NCI-H526 treated with DMSO at 0.1 percent for 48 hours (cell line): ENCODE results near the gene SSNA1.

Experiments
- DNase-seq: peaks from one replicate; lab custom pipeline; 2025; lab: John Stamatoyannopoulos, UW

Gene SSNA1

DNA sequence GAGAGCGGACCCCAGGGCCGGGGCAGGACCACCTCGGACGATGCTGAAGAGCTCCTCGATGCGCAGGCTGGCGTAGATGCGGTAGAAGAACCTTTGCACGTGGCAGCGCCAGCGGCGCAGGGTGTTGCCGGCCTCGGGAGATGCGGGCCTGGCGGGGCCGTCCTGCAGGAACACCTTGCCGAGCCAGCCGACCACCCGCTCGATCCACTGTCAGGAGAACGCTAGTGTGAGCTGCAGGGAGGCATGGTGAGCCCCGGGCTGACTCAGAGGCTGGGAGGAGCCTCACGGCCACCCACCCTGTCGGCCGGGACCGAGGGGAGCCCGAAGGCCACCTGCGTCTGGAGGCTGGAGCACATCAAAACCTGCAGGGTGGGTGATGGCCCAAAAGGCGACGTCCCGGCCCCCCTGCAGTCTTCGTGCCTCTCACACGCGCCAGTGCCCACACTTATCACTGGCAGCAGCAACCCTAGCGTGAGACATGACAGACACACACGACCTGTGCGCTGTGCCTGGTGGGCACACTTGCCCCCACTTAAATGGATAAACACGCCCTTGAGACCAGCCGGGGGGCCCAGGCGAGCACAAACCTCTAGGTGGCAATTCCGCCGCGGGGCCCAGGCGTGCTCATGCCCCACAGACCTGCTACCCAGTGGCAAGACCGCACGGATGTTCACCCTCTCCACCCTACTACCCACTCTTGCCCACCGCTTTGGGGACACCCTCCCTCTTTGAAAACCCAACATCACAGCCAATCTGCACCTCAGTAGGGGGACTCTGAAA lies 3.4 kb upstream of the SSNA1 start:
- DNase-seq: no peak

DNA sequence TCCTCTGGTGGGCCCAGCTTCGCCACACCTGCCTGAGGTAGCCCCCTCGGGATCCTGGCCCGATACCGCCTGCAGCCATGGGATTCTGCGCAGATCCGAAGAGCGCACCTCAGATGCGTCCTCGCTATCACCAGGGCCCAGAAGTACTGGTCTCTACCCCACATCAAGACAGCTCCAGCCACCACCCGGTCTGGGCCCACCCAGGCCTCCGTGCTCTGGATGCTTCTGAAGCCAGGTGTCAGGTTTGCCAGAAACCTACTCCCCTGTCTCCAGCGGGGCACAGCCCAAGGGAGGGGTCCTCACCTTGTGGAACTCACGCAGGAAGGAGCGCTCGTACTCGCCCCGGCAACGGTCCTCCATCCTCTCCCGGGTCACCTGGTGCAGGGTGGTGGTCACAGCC lies 2.6 kb upstream of the SSNA1 start:
- no peak for DNase-seq

DNA sequence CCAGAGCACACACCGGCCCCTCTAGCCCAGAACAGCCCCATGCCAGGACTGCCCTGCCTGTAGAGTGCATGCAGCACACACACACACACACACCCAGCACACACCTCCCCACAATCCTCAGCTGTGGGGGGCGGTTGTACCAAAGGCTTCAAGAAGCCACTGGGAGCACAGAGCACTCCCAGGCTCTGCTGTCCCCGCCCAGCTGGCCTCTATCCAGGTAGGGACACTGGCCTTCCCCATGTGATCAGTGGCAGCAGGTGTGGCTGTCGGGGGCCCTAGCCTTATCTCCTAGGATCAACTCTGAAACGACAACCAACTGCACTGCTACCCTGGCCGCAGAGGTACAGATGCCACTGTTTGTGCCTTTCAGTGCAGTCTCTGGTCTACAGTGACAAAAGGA lies 2.1 kb upstream of the SSNA1 start:
- DNase-seq: no peak

DNA sequence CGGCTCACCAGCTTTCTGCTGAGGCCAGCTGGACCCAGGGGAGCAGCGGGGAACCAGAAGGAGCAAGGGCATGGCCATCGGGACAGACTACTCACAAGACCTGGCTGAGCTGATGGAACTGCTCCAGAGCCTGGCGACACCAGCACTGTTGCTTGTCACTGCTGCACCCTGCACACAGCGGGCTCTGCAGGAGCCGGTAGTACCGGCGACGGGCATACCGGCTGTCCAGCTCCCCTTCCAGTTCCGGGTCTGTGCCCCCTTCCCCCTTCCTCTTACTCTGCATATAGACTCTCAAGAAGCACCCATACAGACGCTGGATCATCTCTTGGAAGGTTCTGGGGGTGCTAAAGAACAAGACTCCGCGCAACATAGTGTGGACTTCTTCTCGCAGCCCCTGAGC lies 1.1 kb upstream of the SSNA1 start:
- DNase-seq: no peak

DNA sequence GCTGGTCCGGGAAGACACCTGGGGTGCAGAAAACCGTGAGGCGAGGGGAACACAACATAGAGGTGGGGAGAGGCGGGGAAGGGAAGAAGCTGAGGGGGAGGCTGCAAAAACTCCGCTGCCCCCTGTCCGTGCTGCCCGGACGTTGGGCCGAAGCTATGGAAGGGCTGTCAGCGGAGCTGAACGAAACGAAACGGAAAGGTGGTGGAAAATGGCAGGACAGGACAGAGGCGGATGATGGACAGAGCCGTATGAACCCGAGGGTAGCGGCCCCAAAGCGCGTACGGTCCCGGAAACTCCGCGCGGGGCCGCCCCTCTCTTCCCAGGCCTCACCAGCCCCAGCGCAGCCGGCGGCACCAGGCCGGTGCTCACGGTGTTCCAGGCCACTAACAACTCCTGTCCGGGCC lies 388 bp upstream of the SSNA1 start:
- no peak for DNase-seq

DNA sequence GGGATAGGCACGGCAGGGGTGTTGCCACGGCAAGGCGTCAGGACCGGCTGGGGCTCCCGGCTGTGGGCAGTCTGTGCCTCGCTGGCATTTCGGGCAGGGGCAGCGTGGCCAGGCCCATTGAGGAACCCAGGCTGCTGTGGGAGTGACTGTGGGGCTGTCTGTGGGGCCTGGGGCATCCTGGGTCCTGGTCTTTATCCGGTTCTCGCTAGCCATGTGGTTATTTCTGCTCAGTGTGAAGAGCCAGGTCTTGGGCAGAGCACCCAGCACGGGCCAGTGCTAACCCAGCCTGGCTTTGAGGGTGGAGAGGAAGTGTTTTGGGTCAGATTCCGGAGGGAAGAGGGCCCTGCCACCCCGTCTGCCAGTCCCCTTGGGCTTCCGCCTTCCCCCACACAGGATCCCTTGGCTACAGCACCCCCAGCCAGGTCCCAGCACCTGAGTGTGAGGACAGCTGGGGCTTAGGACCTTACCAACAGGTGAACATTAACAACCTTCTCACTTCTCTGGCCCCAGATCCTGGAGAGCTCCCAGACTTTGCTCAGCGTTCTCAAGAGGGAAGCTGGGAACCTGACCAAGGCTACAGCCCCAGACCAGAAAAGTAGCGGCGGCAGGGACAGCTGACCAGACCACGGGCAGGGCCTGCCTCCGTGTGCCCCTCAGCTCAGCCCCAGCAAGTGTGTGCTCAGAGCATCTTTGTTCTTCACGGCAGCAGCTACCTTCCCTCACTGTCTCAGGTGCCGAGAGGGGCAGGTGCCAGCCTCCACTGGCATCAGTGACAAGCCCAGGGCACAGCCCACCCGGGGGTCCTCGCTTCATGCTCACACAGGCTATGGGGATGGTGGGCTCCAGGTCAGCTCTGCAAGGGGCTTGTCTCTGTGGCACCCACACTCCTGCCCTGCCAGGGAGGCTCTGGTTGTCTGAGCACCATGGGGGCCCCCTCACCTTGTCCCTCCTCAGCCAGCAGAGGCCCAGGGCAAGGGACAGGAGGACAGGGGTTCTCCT lies 1.1 kb downstream of the SSNA1 start:
- no peak for DNase-seq

DNA sequence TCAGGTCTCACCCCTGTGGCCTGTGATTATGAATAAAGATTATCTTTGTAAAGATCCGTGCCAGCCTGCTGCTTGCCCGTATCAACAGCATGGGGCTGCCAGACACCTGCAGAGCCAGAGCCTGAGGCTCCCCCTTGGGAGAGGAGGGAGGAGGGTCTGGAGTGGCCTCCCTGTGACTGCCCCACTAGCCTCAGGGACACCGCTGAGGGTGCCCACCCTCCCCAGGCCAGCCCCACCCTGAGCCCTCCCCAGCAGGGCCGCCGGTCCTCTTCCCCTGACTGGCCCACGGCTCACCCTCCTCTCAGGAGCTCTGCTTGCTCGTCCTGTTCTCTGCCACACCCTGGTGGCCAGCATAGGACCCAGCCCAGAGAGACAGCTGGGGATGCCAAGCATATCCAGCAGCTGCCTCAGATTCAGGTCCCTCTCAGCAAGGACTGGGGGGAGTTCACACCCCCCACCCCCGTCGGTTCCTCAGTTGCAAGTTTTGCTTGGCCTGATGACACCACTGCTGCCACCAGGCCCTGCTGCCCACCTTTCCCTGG lies 1.9 kb downstream of the SSNA1 start:
- no peak for DNase-seq

DNA sequence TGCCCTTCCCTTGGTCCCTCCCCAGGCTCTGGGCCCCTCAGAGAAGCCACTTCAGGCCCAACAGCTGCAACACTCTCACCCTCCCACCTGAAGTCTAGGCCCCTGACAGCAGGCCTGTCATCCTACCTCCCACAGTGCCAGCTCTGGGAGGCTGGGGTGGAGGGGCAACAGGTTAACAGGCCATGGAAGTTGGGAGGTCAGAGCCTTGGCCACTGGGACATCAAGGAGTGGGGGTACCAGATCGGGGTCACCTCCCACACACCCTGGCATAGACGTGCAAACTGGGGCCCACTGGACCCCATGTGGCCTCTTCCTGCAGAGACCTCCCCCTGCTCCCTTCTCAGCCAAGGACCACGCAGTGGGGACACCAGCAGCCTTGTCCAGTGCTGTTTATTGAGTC lies 2.8 kb downstream of the SSNA1 start:
- DNase-seq: no peak

DNA sequence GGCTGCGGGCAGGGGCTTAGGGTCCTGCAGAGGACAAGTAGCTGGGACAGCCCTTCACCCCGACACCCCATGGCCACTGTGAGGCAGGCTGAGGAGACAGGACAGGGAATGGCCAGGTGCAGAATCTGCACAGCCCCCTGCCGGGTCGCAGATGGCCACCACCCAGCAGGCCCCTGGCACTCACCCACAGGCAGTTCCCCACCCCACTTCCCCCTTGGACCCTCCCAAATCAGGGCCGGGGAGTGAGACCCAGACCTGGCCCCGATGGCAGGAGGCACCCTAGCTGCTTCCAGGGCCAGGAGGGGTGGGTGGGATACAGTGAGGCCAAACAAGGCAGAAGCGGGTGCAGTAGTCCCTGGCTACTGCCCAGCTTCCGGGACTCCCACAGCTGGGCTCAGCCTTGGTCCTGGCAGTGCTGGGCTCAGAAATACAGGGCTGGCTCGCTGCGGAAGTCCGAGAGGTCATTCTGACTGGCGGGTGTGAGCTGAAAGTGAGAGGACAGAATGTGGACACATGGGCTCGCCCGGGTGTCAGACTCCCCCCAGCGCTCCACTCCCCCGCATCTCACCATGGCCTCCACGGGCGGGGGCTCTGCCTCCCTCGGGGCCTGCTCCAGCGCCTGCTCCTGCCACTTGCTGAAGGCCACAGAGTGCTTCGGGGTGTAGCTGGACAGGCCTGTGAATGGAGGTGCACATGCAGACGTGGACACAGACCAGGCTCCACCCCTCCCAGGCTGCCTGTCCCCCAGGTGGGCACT lies 3.4 kb downstream of the SSNA1 start:
- no peak for DNase-seq

DNA sequence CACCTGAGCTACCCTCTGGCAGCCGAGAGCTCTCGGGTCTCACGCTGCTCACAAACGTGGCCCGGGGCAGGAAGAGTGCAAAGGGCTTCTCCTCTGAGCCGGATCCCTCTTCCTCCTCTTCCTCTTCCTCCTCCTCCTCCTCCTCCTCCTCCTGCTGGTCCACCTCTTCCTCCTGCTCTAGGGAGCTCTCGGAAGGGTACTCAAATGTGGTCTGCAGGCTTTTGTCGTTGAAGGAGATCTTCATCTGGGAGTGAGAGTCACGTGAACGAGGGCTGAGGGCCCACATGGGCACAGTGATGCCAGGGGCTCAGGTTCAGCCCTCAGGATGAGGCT lies 3.9 kb downstream of the SSNA1 start:
- DNase-seq: no peak

DNA sequence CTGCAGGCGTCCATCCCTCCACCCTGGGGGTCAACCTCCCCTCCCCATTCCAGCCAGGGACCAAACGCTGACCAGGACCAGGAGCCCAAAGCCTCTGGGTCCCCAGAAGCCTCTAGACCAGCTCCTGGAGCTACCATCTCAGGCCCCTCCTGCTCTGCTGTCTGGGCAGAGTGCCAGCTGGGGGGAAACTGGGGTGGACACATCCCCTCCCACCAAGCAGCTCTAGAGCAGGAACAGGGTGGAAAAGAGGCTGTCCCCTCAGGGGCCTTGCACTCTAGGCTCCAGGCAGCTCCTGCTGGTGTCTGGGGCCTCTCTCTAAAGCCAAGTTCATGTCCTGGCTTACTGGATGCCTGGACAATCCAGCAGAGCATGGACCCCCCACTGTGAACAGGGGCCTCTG lies 4.4 kb downstream of the SSNA1 start:
- DNase-seq: no peak

DNA sequence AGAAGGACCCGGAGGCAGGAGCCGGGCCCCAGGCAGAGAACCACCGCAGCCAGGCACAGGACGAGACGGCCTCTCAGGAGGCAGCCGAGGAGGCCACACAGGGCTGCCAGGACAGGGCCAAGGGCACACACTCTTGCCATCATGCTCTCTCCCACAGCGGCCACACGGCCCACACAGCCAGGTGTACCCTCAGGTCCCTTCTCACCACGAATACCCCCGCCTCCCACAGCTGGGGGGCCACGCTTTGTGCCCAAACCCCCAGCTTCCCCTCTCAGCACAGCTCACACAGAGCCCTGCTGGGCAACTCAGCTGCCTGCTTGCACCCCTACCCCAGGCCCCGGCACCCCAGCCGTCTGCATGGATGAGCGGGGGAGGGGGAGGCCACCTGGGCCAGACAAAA lies 5.3 kb downstream of the SSNA1 start:
- no peak for DNase-seq

DNA sequence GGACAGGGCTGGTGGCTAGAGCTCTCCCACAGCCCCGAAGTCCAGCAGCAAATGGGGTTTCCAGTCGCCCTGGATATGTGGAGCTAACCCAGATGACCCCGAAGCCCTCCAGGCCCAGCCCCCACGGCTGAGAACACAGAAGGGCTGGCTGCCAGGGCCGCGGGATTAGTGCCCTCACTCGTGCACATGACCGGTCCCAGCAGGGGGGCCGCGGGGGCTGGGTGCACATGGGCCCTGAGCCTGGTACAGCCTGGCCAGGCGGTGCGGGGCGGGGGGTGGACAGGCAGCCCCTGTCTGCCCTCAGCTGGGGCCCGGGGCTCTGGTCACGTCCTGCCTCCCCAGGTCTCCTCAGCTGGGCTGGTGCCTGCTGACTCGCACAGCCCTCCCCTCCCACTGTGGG lies 5.9 kb downstream of the SSNA1 start:
- no peak for DNase-seq

DNA sequence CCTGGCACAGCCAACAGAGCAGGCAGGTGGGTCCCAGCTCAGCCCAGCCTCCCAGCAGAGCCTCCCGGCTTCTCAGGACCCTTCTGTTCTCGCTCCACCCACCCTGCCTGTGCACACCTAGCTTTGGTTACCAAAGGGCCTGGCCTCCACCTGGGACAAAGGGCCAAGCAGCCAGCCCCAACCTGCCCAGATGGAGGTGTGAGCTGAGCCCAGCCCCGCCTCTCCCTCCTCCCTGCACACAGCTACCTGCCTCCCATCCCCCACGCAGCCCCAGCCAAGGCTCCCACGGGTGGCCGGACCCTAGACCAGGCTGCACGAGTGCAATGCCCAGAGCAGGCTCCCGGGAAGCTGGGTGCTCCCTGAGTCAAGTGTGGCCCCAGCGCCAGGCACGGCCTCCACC lies 6.4 kb downstream of the SSNA1 start:
- no peak for DNase-seq

DNA sequence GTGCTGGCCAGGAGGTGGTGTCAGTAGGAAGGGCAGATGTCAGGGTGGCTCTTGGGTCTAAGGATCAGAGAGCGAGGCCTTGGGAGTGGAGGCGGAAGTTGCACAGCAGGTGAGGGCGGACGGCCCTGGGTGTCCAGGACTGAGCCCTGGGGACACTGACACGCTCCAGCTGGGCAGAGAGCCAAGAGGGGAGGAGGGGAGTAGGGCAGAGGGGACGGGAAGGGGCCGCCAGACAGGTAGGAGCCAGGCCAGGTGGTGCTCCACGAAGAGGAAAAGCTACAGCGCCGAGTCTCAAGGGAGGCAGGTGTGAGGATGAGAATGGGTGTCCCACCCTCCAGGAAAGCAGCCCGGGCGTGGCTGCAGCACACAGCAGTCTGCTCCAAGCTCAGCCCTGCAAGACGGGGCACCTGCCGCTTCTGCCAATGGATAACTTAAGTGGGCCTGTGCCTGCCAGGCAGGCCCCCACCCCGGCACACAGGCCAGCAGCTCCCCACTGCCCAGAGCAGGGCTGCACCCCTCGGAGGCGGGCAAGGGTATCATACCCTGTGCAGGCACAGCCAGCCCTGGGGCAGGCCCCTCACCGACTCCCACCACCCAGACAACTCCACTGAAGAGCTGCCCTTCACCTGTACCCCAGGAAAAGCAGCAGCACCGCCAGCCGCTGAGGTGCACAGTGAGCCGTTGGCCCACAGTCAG lies 7.2 kb downstream of the SSNA1 start:
- DNase-seq: peak; percentile 84

DNA sequence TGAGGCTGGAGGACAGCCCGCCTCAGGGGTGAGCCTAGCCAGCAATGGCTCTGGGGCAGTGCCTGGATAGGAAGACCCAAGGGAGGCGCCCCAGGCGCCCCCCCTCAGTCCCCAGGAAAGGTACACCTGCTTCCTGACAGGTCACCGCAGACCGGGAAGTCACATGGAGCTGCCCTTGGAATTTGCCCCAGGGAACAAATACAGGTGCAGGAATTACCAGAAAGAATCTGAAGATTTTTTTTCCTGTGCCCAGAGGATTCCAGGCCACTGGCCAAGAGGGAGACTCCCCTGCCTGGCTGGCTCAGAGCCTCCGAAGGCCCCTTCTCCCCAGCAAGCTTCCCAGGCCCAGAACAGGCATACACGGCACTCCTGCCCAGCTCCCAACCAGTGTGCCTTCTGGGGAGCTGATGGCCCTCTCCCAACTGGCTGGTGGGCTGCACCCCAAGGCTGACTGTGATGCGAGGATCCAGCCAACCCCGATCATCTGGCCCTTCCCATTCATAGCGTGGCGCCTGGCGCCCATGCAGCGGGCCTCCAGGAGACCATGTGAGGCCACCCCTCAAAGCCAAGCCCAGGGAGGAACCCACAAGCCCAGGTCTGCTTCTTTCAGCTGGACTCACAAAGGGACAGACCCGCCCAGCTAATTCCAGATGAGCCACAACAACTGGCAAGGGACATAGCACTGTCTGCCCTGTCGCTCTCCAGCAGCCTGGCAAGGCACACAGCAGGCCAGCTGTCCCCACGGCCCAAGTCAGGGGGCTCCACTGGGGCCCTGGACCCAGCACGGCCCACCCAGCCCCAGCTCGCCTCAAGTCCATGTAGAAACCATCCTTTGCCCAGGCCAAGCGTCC lies 9.8 kb downstream of the SSNA1 start:
- no peak for DNase-seq

DNA sequence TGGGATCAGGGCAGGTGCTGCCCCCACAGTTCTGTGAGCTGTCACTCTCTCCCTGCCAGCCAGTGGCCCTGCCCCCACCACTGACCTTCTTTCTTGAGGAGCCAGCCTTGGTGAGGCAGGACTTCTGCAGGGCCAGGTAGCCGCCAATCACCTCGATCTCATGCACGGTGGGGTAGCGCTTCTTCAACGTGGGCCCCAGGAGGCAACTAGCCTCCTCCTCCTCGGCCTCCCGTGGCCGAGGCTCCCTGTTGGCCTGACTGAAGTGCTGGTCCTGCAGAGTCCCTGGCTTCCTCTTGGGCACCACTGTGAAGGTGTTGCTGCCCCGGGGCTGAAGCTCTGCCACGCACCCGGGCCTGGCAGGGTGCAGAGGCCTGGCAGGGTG lies 10.4 kb downstream of the SSNA1 start:
- no peak for DNase-seq

DNA sequence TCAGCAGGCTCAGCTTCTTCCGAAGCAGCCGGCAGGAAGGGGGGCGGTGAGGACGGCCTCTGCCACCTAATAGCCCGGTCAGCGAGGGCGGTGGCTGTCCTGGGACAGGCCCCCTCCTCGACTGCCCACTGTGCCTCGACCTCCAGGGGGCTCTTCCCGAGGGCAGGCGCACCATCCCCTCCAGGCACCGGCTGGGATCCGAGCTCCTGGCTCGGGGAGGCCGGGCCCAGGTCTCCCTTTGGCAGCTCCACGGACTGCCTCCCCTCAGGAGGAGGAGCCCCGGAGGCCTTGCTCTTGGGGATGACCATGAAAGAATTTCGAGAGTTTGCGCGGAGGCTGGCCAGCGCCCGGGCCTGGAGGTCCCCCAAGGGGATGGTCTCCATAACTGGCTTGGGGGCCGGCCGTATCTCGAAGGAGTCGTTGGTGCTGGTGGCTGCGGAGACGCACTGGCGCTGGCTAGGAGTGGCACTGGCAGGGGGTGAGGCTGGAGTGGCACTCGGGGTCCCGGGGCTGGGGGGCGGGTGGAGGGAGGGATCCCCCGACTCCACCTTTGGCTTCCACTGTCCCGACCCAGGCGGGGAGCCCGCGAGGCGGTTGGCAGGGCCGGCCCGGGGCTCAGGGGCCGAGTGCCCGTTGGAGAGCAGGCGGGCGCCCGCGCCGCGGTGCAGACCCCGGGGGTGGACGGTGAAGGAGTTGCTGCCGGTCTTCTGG lies 11.1 kb downstream of the SSNA1 start:
- no peak for DNase-seq

DNA sequence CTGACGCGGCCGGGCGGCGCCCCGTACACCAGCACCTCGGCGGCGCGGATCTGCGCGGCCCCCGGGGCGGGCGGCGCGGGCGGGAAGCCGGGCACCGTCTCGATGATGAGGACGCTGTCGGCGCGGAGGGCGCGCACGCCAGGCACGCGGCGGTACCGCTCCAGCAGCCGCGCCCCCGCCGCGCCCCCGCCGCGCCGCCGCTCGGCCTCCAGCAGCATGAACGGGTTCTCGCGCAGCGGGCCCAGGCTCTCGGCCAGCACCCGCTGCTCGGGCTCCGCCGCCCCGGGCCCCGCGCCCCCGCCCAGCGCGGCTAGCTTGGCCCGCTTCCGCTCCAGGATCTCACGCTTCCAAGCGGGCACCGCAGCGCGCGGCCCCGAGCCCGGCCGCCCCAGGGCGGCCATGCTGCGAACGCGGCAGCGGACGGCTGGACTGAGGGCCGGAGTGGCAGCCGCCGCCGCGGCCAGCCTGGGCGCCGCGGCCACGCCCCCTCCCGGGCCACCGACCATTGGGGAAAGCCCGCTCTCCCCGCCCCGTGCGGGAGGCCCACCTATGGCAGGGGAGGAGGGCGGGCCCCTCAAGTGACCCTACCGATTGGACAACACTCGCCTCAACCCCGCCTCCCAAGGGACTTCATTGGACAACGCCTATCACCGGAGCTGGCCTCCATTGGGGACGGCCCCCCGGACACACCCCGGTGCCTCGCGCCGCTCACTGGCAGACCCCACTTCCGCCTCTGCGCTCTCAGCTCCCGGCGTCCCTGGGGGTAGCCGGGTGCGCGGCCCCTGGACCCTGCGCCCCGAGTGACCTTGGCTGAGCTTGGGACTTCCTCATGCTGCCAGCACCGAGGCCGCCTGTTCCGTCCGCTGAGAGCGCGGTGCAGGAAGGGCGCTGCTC lies 12.1 kb downstream of the SSNA1 start, which contains the start of gene TPRN:
TSS of gene TPRN (minus strand) at position 431 of the 894 bp plus-strand sequence. CDS start at position 401, 30 bp downstream.
- DNase-seq: peak; percentile 93
